H1 (cell line): Measurements from ENCODE around the gene PGPEP1. TPM values are rescaled to one million over a fixed set of nuclear protein-coding genes. Genes with fewer than 3 reads are reported as not detected.

Source experiments
- CTCF ChIA-PET: fragments of 300-600 bp; sonication (Branson Sonifier 250); formaldehyde crosslinking; loops from one replicate; lab custom pipeline; 2021; ENCODE audit not compliant: partially characterized antibody; lab: Charles Lee
- POLR2A ChIA-PET: fragments of 300-600 bp; sonication (Branson Sonifier 250); formaldehyde crosslinking; loops from one replicate; lab custom pipeline; 2021; ENCODE audit warnings: inconsistent platforms; ENCODE audit not compliant: partially characterized antibody; lab: Charles Lee
- DNase-seq, 2 experiments: peaks; one replicate each; pipeline versions ENCODE4 v3.0.0 to v3.0.0-alpha.2; 2010 to 2022; ENCODE audit warnings: low spot score in 2 of 2, low read depth in 1 of 2, mixed read lengths in 1 of 2
- FAIRE-seq: peaks from 2 replicates; lab custom pipeline; 2011; peaks lifted over from hg19 to GRCh38; lab: Jason Lieb, UNC
- H2AFZ ChIP-seq: 2 replicates; pipeline ENCODE4 v1.8.1; 2012; ENCODE audit warnings: low read length, inconsistent platforms
- H2AK5ac ChIP-seq: 2 replicates; pipeline ENCODE4 v1.6.1; 2013; ENCODE audit warnings: low read depth, low read length
- H2BK120ac ChIP-seq: replicated peaks from 2 replicates; pipeline ENCODE3; 2013; ENCODE audit warnings: low read depth, low read length, inconsistent platforms
- H2BK12ac ChIP-seq: 2 replicates; pipeline ENCODE4 v1.6.1; 2013; ENCODE audit warnings: low read depth, low read length
- H2BK15ac ChIP-seq: 2 replicates; pipeline ENCODE4 v1.6.1; 2013; ENCODE audit warnings: low read length
- H2BK20ac ChIP-seq: 2 replicates; pipeline ENCODE4 v1.6.1; 2013; ENCODE audit warnings: low read length
- H2BK5ac ChIP-seq: 2 replicates; pipeline ENCODE4 v1.6.1; 2013; ENCODE audit warnings: low read depth, low read length
- H3K14ac ChIP-seq: 2 replicates; pipeline ENCODE4 v1.6.1; 2013; ENCODE audit warnings: inconsistent platforms; ENCODE audit not compliant: insufficient read length
- H3K18ac ChIP-seq: 2 replicates; pipeline ENCODE4 v1.6.1; 2013; ENCODE audit warnings: low read length; ENCODE audit errors: extremely low read depth
- H3K23ac ChIP-seq: 2 replicates; pipeline ENCODE4 v1.6.1; 2013; ENCODE audit warnings: inconsistent platforms; ENCODE audit not compliant: insufficient read length
- H3K23me2 ChIP-seq: 2 replicates; pipeline ENCODE4 v1.6.1; 2013; ENCODE audit warnings: low read depth, low read length
- H3K27ac ChIP-seq: 2 replicates; pipeline ENCODE4 v1.6.1; 2011; ENCODE audit warnings: low read depth, low read length, inconsistent platforms
- H3K27me3 ChIP-seq, 4 experiments: replicated peaks in 1 of 4; 1 replicate in 1 of 4; 2 replicates in 3 of 4; pipeline versions ENCODE4 v1.6.1 to v1.8.1; 2011 to 2013; ENCODE audit warnings: low read length in 3 of 4, mild to moderate bottlenecking in 3 of 4, inconsistent platforms in 2 of 4, mixed read lengths in 2 of 4, moderate library complexity in 1 of 4; ENCODE audit not compliant: control insufficient read depth in 3 of 4, insufficient read depth in 3 of 4; ENCODE audit errors: extremely low read depth in 1 of 4
- H3K36me3 ChIP-seq, 4 experiments: 2 replicates each; pipeline versions ENCODE4 v1.6.1 to v1.8.1; 2011 to 2013; ENCODE audit warnings: mild to moderate bottlenecking in 4 of 4, low read length in 3 of 4, moderate library complexity in 2 of 4, control low read depth in 1 of 4, inconsistent platforms in 1 of 4; ENCODE audit not compliant: insufficient read depth in 4 of 4, control insufficient read depth in 2 of 4
- H3K4ac ChIP-seq: replicated peaks from 2 replicates; pipeline ENCODE3; 2013; ENCODE audit warnings: low read length, low read depth, mixed read lengths, inconsistent platforms; ENCODE audit not compliant: insufficient read length
- H3K4me1 ChIP-seq, 4 experiments: replicated peaks in 1 of 4; 1 replicate in 1 of 4; 2 replicates in 3 of 4; pipeline versions ENCODE4 v1.6.1 to v1.8.1; 2011 to 2013; ENCODE audit warnings: low read length in 3 of 4, inconsistent platforms in 2 of 4, mixed read lengths in 1 of 4; ENCODE audit not compliant: insufficient read depth in 4 of 4, control insufficient read depth in 3 of 4
- H3K4me2 ChIP-seq, 2 experiments: 2 replicates each; pipeline versions ENCODE4 v1.6.1 to v1.8.1; 2011 to 2013; ENCODE audit warnings: low read depth in 2 of 2, low read length in 2 of 2, control low read depth in 1 of 2, inconsistent platforms in 1 of 2, mild to moderate bottlenecking in 1 of 2; ENCODE audit not compliant: insufficient read depth in 1 of 2
- H3K4me3 ChIP-seq, 4 experiments: fragments of 200-600, 300-600 bp in 1 of 4; sonication (generic), shearing (Covaris generic), sonication (Bioruptor Twin) in 1 of 4; 2 replicates each; pipeline versions ENCODE4 v1.5.1 to v1.8.1; 2011 to 2016; ENCODE audit warnings: low read length in 4 of 4, low read depth in 3 of 4, control low read depth in 2 of 4, inconsistent platforms in 2 of 4, mild to moderate bottlenecking in 2 of 4, mixed read lengths in 1 of 4, moderate library complexity in 1 of 4; ENCODE audit not compliant: insufficient read depth in 2 of 4; ENCODE audit errors: extremely low read depth in 1 of 4
- H3K56ac ChIP-seq: replicated peaks from 2 replicates; pipeline ENCODE3; 2013; ENCODE audit warnings: low read depth, mild to moderate bottlenecking, mixed read lengths, low read length, inconsistent platforms; ENCODE audit not compliant: insufficient read length
- H3K79me1 ChIP-seq: 2 replicates; pipeline ENCODE4 v1.6.1; 2013; ENCODE audit warnings: low read depth, low read length, control low read depth
- H3K79me2 ChIP-seq, 2 experiments: 2 replicates each; pipeline versions ENCODE4 v1.6.1 to v1.8.1; 2012 to 2013; ENCODE audit warnings: low read length in 2 of 2, mild to moderate bottlenecking in 2 of 2, inconsistent platforms in 1 of 2; ENCODE audit not compliant: insufficient read depth in 2 of 2, control insufficient read depth in 1 of 2
- H3K9ac ChIP-seq, 4 experiments: replicated peaks in 1 of 4; 1 replicate in 1 of 4; 2 replicates in 3 of 4; pipeline versions ENCODE4 v1.6.1 to v1.8.1; 2011 to 2013; ENCODE audit warnings: low read depth in 3 of 4, low read length in 3 of 4, control low read depth in 2 of 4, mild to moderate bottlenecking in 2 of 4, moderate library complexity in 2 of 4, inconsistent platforms in 1 of 4; ENCODE audit errors: extremely low read depth in 1 of 4
- H3K9me3 ChIP-seq, 2 experiments: 2 replicates each; pipeline versions ENCODE4 v1.6.1 to v1.8.1; 2012 to 2013; ENCODE audit warnings: mild to moderate bottlenecking in 2 of 2, moderate library complexity in 2 of 2, control low read depth in 1 of 2, inconsistent platforms in 1 of 2, low read depth in 1 of 2, low read length in 1 of 2, mixed read lengths in 1 of 2; ENCODE audit not compliant: insufficient read depth in 2 of 2
- H4K20me1 ChIP-seq, 2 experiments: replicated peaks in 1 of 2; 2 replicates each; pipeline versions ENCODE3 to v1.8.1; 2011 to 2013; ENCODE audit warnings: inconsistent platforms in 2 of 2, low read length in 2 of 2, mild to moderate bottlenecking in 1 of 2; ENCODE audit not compliant: insufficient read depth in 2 of 2, control insufficient read depth in 1 of 2
- H4K5ac ChIP-seq: 2 replicates; pipeline ENCODE4 v1.6.1; 2013; ENCODE audit warnings: low read length, low read depth, mixed read lengths, inconsistent platforms; ENCODE audit not compliant: insufficient read length
- H4K8ac ChIP-seq: 2 replicates; pipeline ENCODE4 v1.8.0; 2013; ENCODE audit warnings: mild to moderate bottlenecking, moderate library complexity, low read length, inconsistent platforms; ENCODE audit not compliant: insufficient read depth; ENCODE audit errors: extremely low read depth
- H4K91ac ChIP-seq: replicated peaks from 2 replicates; pipeline ENCODE3; 2013; ENCODE audit warnings: low read length, mixed read lengths, inconsistent platforms; ENCODE audit not compliant: insufficient read length
- BCL11A ChIP-seq, 2 experiments: IDR thresholded peaks; one replicate each; pipeline ENCODE4 v1.6.1; 2011; ENCODE audit warnings: low read depth in 2 of 2, low read length in 2 of 2, mild to moderate bottlenecking in 2 of 2
- BRCA1 ChIP-seq: IDR thresholded peaks from 2 replicates; pipeline ENCODE4 v1.6.1; 2012; ENCODE audit warnings: low read depth, low read length, improper control_type of control experiment
- CBX8 ChIP-seq: fragments of 300-800, 300-1000 bp; sonication (generic); IDR thresholded peaks from 2 replicates; pipeline ENCODE4 v1.7.1; 2016; ENCODE audit warnings: low read depth, low read length, borderline replicate concordance
- CTBP2 ChIP-seq: IDR thresholded peaks from 2 replicates; pipeline ENCODE4 v1.7.0; 2011; ENCODE audit warnings: borderline replicate concordance, mild to moderate bottlenecking, moderate library complexity, mixed read lengths, low read length; ENCODE audit not compliant: insufficient read depth, insufficient read length
- E2F6 ChIP-seq: IDR thresholded peaks from 2 replicates; pipeline ENCODE4 v1.6.1; 2012; ENCODE audit warnings: inconsistent platforms
- GABPA ChIP-seq: IDR thresholded peaks from 2 replicates; pipeline ENCODE4 v1.6.1; 2011; ENCODE audit warnings: mild to moderate bottlenecking, low read length, moderate library complexity, borderline replicate concordance; ENCODE audit not compliant: insufficient read depth
- JUN ChIP-seq: IDR thresholded peaks from 2 replicates; pipeline ENCODE4 v1.6.1; 2011; ENCODE audit warnings: low read depth, mild to moderate bottlenecking, improper control_type of control experiment, low read length
- NRF1 ChIP-seq: IDR thresholded peaks from 2 replicates; pipeline ENCODE4 v1.6.1; 2011; ENCODE audit warnings: mild to moderate bottlenecking, low read depth, low read length, improper control_type of control experiment
- POLR2A ChIP-seq, 2 experiments: IDR thresholded peaks; 1 replicate in 1 of 2; 2 replicates in 1 of 2; pipeline ENCODE4 v1.6.1; 2011; ENCODE audit warnings: low read depth in 2 of 2, low read length in 2 of 2, mild to moderate bottlenecking in 2 of 2; ENCODE audit errors: control extremely low read depth in 1 of 2
- RFX5 ChIP-seq: IDR thresholded peaks from 2 replicates; pipeline ENCODE4 v1.6.1; 2011; ENCODE audit warnings: low read depth, low read length, improper control_type of control experiment, borderline replicate concordance
- SAP30 ChIP-seq: fragments of 300-600 bp; sonication (generic); IDR thresholded peaks from 2 replicates; pipeline ENCODE4 v1.7.1; 2012; ENCODE audit warnings: low read length, moderate library complexity, mild to moderate bottlenecking, inconsistent platforms; ENCODE audit not compliant: insufficient read depth, insufficient replicate concordance
- SP1 ChIP-seq: IDR thresholded peaks from 2 replicates; pipeline ENCODE4 v1.6.1; 2011; ENCODE audit warnings: low read depth, low read length
- ZNF274 ChIP-seq: IDR thresholded peaks from 2 replicates; pipeline ENCODE4 v1.7.0; 2012; ENCODE audit warnings: low read length, borderline replicate concordance; ENCODE audit errors: extremely low read depth
- WGBS, 2 experiments: shearing (Covaris generic) in 1 of 2; methylation state at CpG; one replicate each; pipeline versions ENCODE4 v1.1.6 to v1.1.7; 2013 to 2015; ENCODE audit warnings: low lambda C conversion rate in 2 of 2, mixed read lengths in 2 of 2, inconsistent platforms in 1 of 2, low coverage in 1 of 2, missing lambda C conversion rate in 1 of 2; ENCODE audit not compliant: insufficient replicate concordance in 2 of 2, insufficient coverage in 1 of 2, insufficient read length in 1 of 2; ENCODE audit errors: extremely low coverage in 1 of 2, missing lambda C conversion rate in 1 of 2; 5-methylcytosine and 5-hydroxymethylcytosine counted together
- polyA plus RNA-seq, 7 experiments: library from polyadenylated mRNA; depleted of rRNA in 3 of 7; stranded (reverse) in 5 of 7; unstranded in 2 of 7; fragments of >200 nt in 5 of 7; fragments of 200-250 nt in 2 of 7; gene quantifications; 1 replicate in 5 of 7; 2 replicates in 1 of 7; 4 replicates in 1 of 7; pipeline versions ENCODE4 v1.2.1 to v1.2.3, GENCODE V29; 2011 to 2013; ENCODE audit warnings: missing spikeins in 2 of 7, mixed read lengths in 2 of 7
- total RNA-seq: library from RNA; stranded (reverse); fragmentation: NEBNext Ultra II Directional; extraction: Animal tissue kit (Norgen Biotek cat#: 25700); gene quantifications from 2 replicates; pipeline ENCODE4 v1.2.1, GENCODE V29; 2021

Gene PGPEP1
- total and polyA plus RNA-seq, 2 of the 8 experiments (the other 6 are each of a cell fraction or from before 2014, with no cell fraction given) = 17.0 to 33.4 TPM

GRCh38 chr19:18380843-18381242 lies 40.4 kb downstream of the PGPEP1 start:
- H3K56ac ChIP-seq = no peak overlapping the region
- no peak overlapping the region for H4K91ac ChIP-seq
- no peak overlapping the region for H3K23ac ChIP-seq
- no peak overlapping the region for H2BK15ac ChIP-seq
- H4K20me1 ChIP-seq = no peaks in the 10 kb centered on the region
- H2BK20ac ChIP-seq = peak overlapping the region; percentile 90; the same call in 1 of the 2 replicates
- no peak overlapping the region for H2BK5ac ChIP-seq
- 0 out of 2 replicates have a peak overlapping the region, but pooled peaks have one; percentile 40 for H2BK12ac ChIP-seq
- no peak for FAIRE-seq
- POLR2A ChIA-PET = interaction anchor here (0.9 to 2.0 kb wide), 4 partner anchors 13 to 100 kb away, joined by 3 to 10 read pairs (median 6); partner anchors contain the start of gene JUND
- no peak overlapping the region for H3K4me3 ChIP-seq
- no peak overlapping the region for H2BK120ac ChIP-seq
- H2AK5ac ChIP-seq = no peak overlapping the region; the same call in 1 of the 2 replicates
- H4K8ac ChIP-seq = no peak overlapping the region
- no peaks in the 10 kb centered on the region for H3K9me3 ChIP-seq
- H3K14ac ChIP-seq = no peak overlapping the region
- CTCF ChIA-PET = interaction anchor here (0.6 to 2.1 kb wide), 17 partner anchors 9 to 443 kb away, joined by 3 to 17 read pairs (median 4); partner anchors contain the start of gene JUND
- H3K27ac ChIP-seq = no peak overlapping the region
- H3K79me1 ChIP-seq = no peaks in the 10 kb centered on the region
- DNase-seq = no peak
- whole genome bisulfite sequencing, 2 experiments = 80% methylated on average over 3 of the region's 3 CpGs; no CpG with 5 or more reads in 1 of the 2 experiments
- H3K4me1 ChIP-seq = peaks cover 0 to 6% (median 3%) of the 10 kb centered on the region in 4 experiments; a peak in 2 of 7 replicates
- H3K27me3 ChIP-seq = no peaks in the 10 kb centered on the region
- H3K79me2 ChIP-seq = no peaks in the 10 kb centered on the region
- no peaks in the 10 kb centered on the region for H3K36me3 ChIP-seq
- H3K4ac ChIP-seq = no peak overlapping the region
- H3K4me2 ChIP-seq = no peak overlapping the region
- H3K9ac ChIP-seq = no peak overlapping the region
- H4K5ac ChIP-seq = no peak overlapping the region
- no peak overlapping the region for H3K18ac ChIP-seq
- no peaks in the 10 kb centered on the region for H3K23me2 ChIP-seq
- H2AFZ ChIP-seq = no peak overlapping the region
- no peak for TF ChIP-seq SP1
- no peak for TF ChIP-seq E2F6
- no peak for TF ChIP-seq SAP30
- no peak for TF ChIP-seq GABPA
- no peak for TF ChIP-seq NRF1
- TF ChIP-seq BRCA1 = no peak
- TF ChIP-seq CTBP2 = no peak
- no peak for TF ChIP-seq RFX5
- TF ChIP-seq CBX8 = no peak
- TF ChIP-seq POLR2A (IDR thresholded peaks at IDR 0.05; ENCODE audit: control extremely low read depth in 1 of 2, low read depth in 2 of 2, low read length in 2 of 2) = no peak
- TF ChIP-seq BCL11A (IDR thresholded peaks at IDR 0.05; ENCODE audit: low read depth in 2 of 2, low read length in 2 of 2) = no peak
- no peak for TF ChIP-seq ZNF274
- no peak for TF ChIP-seq JUN
